ENCODE measurements around the gene DUSP6. TPM values are rescaled to one million over a fixed set of nuclear protein-coding genes. Genes with fewer than 3 reads are reported as not detected.

The DUSP6 gene
- total and polyA plus RNA-seq, 2 of the 8 experiments (the other 6 are each of a cell fraction or from before 2014, with no cell fraction given): 99.3 to 179 TPM

GRCh38 chr12:89392391-89392790, 40.1 kb upstream of the DUSP6 start (continued):
- TF ChIP-seq RXRA (IDR thresholded peaks at IDR 0.05; ENCODE audit: insufficient read depth, low read depth, low read length) (no peak), SP4 (IDR thresholded peaks at IDR 0.05; ENCODE audit: low read length) (no peak), E2F6 (IDR thresholded peaks at IDR 0.05) (no peak)
